H1 (cell line): Measurements from ENCODE around the gene LHFPL6. TPM values are rescaled to one million over a fixed set of nuclear protein-coding genes. Genes with fewer than 3 reads are reported as not detected.

Experiments used
- KDM4A ChIP-seq: IDR thresholded peaks from one replicate; pipeline ENCODE4 v1.7.1; 2012; ENCODE audit warnings: low read depth, mild to moderate bottlenecking, moderate library complexity, low read length, inconsistent platforms; ENCODE audit not compliant: severe bottlenecking
- RAD21 ChIP-seq, 2 experiments: IDR thresholded peaks in 1 of 2; conservative IDR thresholded peaks in 1 of 2; 2 replicates each; pipeline ENCODE4 v1.6.1; 2011; ENCODE audit warnings: low read depth in 2 of 2, low read length in 2 of 2, improper control_type of control experiment in 1 of 2, inconsistent platforms in 1 of 2, mild to moderate bottlenecking in 1 of 2, moderate library complexity in 1 of 2
- SP1 ChIP-seq: IDR thresholded peaks from 2 replicates; pipeline ENCODE4 v1.6.1; 2011; ENCODE audit warnings: low read depth, low read length
- polyA plus RNA-seq, 7 experiments: library from polyadenylated mRNA; depleted of rRNA in 3 of 7; stranded (reverse) in 5 of 7; unstranded in 2 of 7; fragments of >200 nt in 5 of 7; fragments of 200-250 nt in 2 of 7; gene quantifications; 1 replicate in 5 of 7; 2 replicates in 1 of 7; 4 replicates in 1 of 7; pipeline versions ENCODE4 v1.2.1 to v1.2.3, GENCODE V29; 2011 to 2013; ENCODE audit warnings: missing spikeins in 2 of 7, mixed read lengths in 2 of 7
- total RNA-seq: library from RNA; stranded (reverse); fragmentation: NEBNext Ultra II Directional; extraction: Animal tissue kit (Norgen Biotek cat#: 25700); gene quantifications from 2 replicates; pipeline ENCODE4 v1.2.1, GENCODE V29; 2021

The LHFPL6 gene
- total and polyA plus RNA-seq, 2 of the 8 experiments (the other 6 are each of a cell fraction or from before 2014, with no cell fraction given) = 7.6 to 17.0 TPM

DNA sequence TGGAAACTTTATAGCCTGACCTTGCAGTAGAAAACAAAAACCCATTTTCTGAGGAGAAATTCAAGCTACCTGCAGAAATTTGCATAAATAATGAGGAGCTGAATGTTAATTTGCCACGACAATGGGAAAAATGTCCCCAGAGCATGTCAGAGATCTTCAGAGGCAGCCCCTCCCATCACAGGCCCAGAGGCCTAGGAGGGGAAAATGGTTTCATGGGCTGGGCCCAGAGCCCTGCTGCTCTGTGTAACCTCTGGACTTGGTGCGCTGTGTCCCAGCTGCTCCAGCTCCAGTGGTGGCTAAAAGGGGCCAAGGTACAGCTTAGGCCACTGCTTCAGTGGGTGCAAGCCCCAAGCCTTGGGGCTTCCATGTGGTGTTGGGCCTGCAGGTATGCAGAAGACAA, 306.8 kb downstream of the LHFPL6 start (continued):
- no peak for TF ChIP-seq KDM4A
- no peak for TF ChIP-seq SP1
- TF ChIP-seq RAD21 (IDR thresholded peaks at IDR 0.05 in 1 of 2, conservative IDR thresholded peaks at IDR 0.05 in 1 of 2; ENCODE audit: low read depth in 2 of 2, low read length in 2 of 2) = no peak

Other genes with a start within 250 kb of the LHFPL6 start
- 19.2 and 22.3 TPM in 2 replicates for gene COG6, start 52.5 kb upstream of the LHFPL6 start, total RNA-seq
- gene COG6, start 52.5 kb upstream of the LHFPL6 start, polyA plus RNA-seq (2011; rRNA removed) = 4.8 and 8.8 TPM in 2 replicates